HS-27A (cell line): Measurements from ENCODE around the gene ELP1.
A peak's percentile ranks its signal among the peaks of the same experiment; 100 is the strongest.
"Not testable (repeated sequence)": the region's sequence is repeated elsewhere in the genome, so short reads cannot be mapped to it uniquely, and the experiment has no call there.

Experiments used
- DNase-seq: peaks from one replicate; pipeline ENCODE4 v3.0.0-alpha.2; 2012; ENCODE audit warnings: low read depth, missing footprints

The ELP1 gene

GRCh38 chr9:108933718-108934322 is at the start of gene ELP1:
ELP1 (minus strand) TSS chr9:108934124; CDS start chr9:108931146, 2,978 bp downstream.
- peak; percentile 87 for DNase-seq

GRCh38 chr9:108980893-108981292 is 47.0 kb upstream of the ELP1 start:
- no peak for DNase-seq

- no peak for DNase-seq
Measured at GRCh38 chr9:108978205-108978604, 44.3 kb upstream of the ELP1 start.

GRCh38 chr9:108973895-108974294 is 40.0 kb upstream of the ELP1 start:
- DNase-seq = no peak

- DNase-seq = no peak
Measured at GRCh38 chr9:108972626-108973209, 38.8 kb upstream of the ELP1 start.

- DNase-seq = no peak
Measured at GRCh38 chr9:108972186-108972585, 38.3 kb upstream of the ELP1 start.

- not testable (repeated sequence) for DNase-seq
Measured at GRCh38 chr9:108971392-108971791, 37.5 kb upstream of the ELP1 start.

- DNase-seq = no peak
Measured at GRCh38 chr9:108967916-108968315, 34.0 kb upstream of the ELP1 start.

- no peak for DNase-seq
Measured at GRCh38 chr9:108963459-108964143, 29.7 kb upstream of the ELP1 start.

- no peak for DNase-seq
Measured at GRCh38 chr9:108961151-108961550, 27.2 kb upstream of the ELP1 start.

- no peak for DNase-seq
Measured at GRCh38 chr9:108960331-108960730, 26.4 kb upstream of the ELP1 start.

- DNase-seq = no peak
Measured at GRCh38 chr9:108956631-108957026, 22.7 kb upstream of the ELP1 start.

GRCh38 chr9:108956022-108956630 is 22.2 kb upstream of the ELP1 start:
- no peak for DNase-seq

- DNase-seq = no peak
Measured at GRCh38 chr9:108953983-108954574, 20.2 kb upstream of the ELP1 start.

- no peak for DNase-seq
Measured at GRCh38 chr9:108951578-108951977, 17.7 kb upstream of the ELP1 start.

- DNase-seq = no peak
Measured at GRCh38 chr9:108950168-108950567, 16.2 kb upstream of the ELP1 start.

- DNase-seq = no peak
Measured at GRCh38 chr9:108939975-108940374, 6.1 kb upstream of the ELP1 start.

GRCh38 chr9:108937561-108938305 is 3.8 kb upstream of the ELP1 start:
- DNase-seq = no peak

GRCh38 chr9:108934323-108934893 is 484 bp upstream of the ELP1 start, which contains the start of gene ABITRAM:
ABITRAM (plus strand) TSS chr9:108934400; CDS start chr9:108934487, 87 bp downstream.
- peak; percentile 27 for DNase-seq

- DNase-seq = peak; percentile 7
Measured at GRCh38 chr9:108933231-108933717, 650 bp downstream of the ELP1 start.

GRCh38 chr9:108928386-108928785 is 5.5 kb downstream of the ELP1 start:
- DNase-seq = no peak
